ENCODE measurements around the gene GRXCR2.
"Not testable (repeated sequence)": the region's sequence is repeated elsewhere in the genome, so short reads cannot be mapped to it uniquely, and the experiment has no call there.

GRCh38 chr5:145891378-145891777 lies 18.6 kb upstream of the GRXCR2 start:
- not testable (repeated sequence) for TF ChIP-seq SMC3 (IDR thresholded peaks at IDR 0.05; ENCODE audit: low read depth, low read length); CTCF (conservative IDR thresholded peaks at IDR 0.05; ENCODE audit: low read depth, low read length); POLR2A (IDR thresholded peaks at IDR 0.05; ENCODE audit: low read depth, low read length); BHLHE40 (IDR thresholded peaks at IDR 0.05; ENCODE audit: low read depth, low read length)
